ENCODE data around the gene MACROD2.

The MACROD2 gene

DNA sequence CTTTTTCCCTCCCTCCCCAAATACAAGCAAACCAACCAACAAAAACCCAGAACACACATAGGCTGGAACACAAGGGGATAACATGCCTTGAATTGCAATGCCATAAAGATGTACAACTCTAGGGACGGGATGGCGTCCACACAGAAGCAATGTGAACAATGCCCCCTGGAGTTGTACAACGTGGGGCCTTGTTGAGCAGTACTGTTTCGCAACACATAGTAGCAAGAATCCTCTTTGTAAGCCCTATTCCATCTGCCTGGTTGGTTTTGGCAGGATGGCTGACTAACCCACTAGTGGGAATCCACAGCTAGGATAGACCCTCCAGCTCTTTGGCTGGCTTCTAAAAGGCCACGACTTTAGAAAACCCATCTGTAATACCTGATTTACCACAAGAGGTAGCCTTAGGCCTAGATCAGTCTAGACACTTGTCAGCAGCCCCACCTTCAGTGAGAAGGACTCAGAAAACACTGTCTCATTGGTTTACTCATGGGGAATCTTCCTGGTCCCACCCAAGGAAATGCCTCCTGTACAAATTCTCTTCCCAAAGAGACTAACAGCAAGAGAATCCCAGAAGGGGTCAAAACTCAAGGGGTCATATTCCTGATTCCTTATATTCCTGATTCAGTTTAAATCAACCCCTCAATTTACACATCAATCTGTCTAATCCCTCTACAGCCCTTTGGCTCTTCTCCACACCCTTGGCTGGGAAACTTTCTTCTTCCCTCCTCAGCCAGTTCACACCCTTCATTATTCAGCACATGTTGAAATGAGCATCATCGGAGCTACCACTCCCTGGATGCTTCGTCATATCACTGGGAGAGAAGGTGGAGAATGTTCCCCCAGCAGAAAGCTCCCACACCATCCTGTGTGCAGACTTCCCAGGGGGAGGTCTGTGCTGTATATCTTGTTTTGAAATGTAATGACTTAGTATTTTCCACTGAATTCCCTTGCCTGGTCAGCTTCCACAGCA, 964.5 kb downstream of the MACROD2 start:
- Histone ChIP-seq H3K27me3 (no peaks in the 10 kb centered on the region), H3K4me1 (peaks cover 14% of the 10 kb centered on the region), H3K9me3 (no peaks in the 10 kb centered on the region), H3K4me3 (ENCODE audit: low read depth, low read length) (no peak overlapping the region), H3K36me3 (no peaks in the 10 kb centered on the region)
- no peak for DNase-seq
- TF ChIP-seq CTCF (IDR thresholded peaks at IDR 0.05; ENCODE audit: low read depth, low read length), result peak; percentile 13; the same call in 1 of the 2 replicates

GRCh38 chr20:14960831-14961230, 965.5 kb downstream of the MACROD2 start:
- no peak for TF ChIP-seq CTCF (IDR thresholded peaks at IDR 0.05; ENCODE audit: low read depth, low read length)
- no peaks in the 10 kb centered on the region for H3K9me3 ChIP-seq
- DNase-seq, result no peak
- no peak overlapping the region for H3K4me3 ChIP-seq (ENCODE audit: low read depth, low read length)
- H3K4me1 ChIP-seq, result peaks cover 10% of the 10 kb centered on the region
- H3K27me3 ChIP-seq, result no peaks in the 10 kb centered on the region
- H3K36me3 ChIP-seq, result no peaks in the 10 kb centered on the region

DNA sequence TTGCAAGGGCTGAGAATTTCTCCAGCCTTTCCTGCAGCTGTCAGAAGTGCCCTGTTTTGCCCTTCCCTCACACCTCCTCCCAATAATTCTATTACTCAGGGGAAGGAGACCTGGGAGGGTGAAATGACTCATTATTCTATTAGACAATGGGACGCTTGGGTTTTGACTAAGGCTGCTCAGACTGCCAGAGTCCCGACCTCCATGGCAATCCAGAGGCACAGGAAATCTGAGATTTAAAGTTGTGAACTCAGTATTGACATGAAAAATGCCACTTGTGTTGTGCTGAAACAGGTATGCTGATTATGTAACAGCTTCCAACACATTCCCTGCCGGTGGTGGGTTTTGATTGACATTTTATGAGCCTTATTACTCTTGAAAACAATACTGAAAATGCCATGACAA, 967.9 kb downstream of the MACROD2 start:
- no peak overlapping the region for H3K4me3 ChIP-seq (ENCODE audit: low read depth, low read length)
- H3K4me1 ChIP-seq, result no peaks in the 10 kb centered on the region
- no peaks in the 10 kb centered on the region for H3K27me3 ChIP-seq
- no peaks in the 10 kb centered on the region for H3K36me3 ChIP-seq
- no peak for TF ChIP-seq CTCF (IDR thresholded peaks at IDR 0.05; ENCODE audit: low read depth, low read length)
- no peak for DNase-seq
- no peaks in the 10 kb centered on the region for H3K9me3 ChIP-seq

DNA sequence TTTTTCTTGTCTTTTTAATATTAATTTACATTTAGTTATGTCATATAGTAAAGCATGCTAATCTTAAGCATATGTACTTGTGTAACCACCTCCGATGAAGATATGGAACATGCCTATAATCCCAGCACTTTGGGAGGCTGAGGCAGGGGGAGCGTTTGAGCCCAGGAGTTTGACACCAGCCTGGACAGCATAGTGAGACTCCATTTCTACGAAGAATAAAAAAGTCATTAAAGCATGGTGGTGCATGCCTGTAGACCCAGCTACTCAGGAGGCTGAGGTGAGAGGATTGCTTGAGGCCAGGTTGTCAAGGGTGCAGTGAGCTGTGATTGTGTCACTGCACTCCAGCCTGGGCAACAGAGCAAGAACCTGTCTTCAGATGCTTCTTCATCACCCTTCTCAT, 970.9 kb downstream of the MACROD2 start:
- H3K9me3 ChIP-seq, result no peaks in the 10 kb centered on the region
- H3K4me3 ChIP-seq (ENCODE audit: low read depth, low read length), result no peak overlapping the region
- no peak for DNase-seq
- no peaks in the 10 kb centered on the region for H3K4me1 ChIP-seq
- no peak for TF ChIP-seq CTCF (IDR thresholded peaks at IDR 0.05; ENCODE audit: low read depth, low read length)
- H3K36me3 ChIP-seq, result no peaks in the 10 kb centered on the region
- no peaks in the 10 kb centered on the region for H3K27me3 ChIP-seq

DNA sequence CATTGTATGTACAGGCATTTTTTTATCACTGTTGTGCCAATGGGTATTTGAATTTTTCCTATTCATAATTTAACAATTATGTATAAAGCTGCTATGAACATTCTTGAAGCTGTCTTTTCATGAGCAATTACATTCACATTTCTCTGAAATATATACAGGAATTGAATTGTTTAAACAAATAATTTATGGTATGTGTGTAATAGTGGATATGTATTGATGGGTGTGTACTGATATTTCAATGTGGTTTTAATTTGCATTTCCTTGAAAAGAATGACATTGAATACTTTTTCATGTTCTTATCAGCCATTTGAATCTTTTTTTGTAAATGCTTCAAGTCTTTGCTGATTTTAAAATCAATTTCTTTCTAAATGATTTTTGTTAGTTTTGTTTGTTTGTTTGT, 971.5 kb downstream of the MACROD2 start:
- DNase-seq, result no peak
- no peaks in the 10 kb centered on the region for H3K4me1 ChIP-seq
- H3K36me3 ChIP-seq, result no peaks in the 10 kb centered on the region
- no peaks in the 10 kb centered on the region for H3K27me3 ChIP-seq
- H3K9me3 ChIP-seq, result no peaks in the 10 kb centered on the region
- no peak overlapping the region for H3K4me3 ChIP-seq (ENCODE audit: low read depth, low read length)
- no peak for TF ChIP-seq CTCF (IDR thresholded peaks at IDR 0.05; ENCODE audit: low read depth, low read length)

- DNase-seq, result no peak
These were observed 976.9 kb downstream of the MACROD2 start for GRCh38 chr20:14972256-14972655.

More at GRCh38 chr20:14972256-14972655, 976.9 kb downstream of the MACROD2 start:
- H3K4me1 ChIP-seq, result no peaks in the 10 kb centered on the region
- TF ChIP-seq CTCF (IDR thresholded peaks at IDR 0.05; ENCODE audit: low read depth, low read length), result no peak
- no peaks in the 10 kb centered on the region for H3K9me3 ChIP-seq
- H3K36me3 ChIP-seq, result no peaks in the 10 kb centered on the region
- H3K4me3 ChIP-seq (ENCODE audit: low read depth, low read length), result no peak overlapping the region
- H3K27me3 ChIP-seq, result no peaks in the 10 kb centered on the region
